HepG2 (cell line): ENCODE results near the gene TIMM13. TPM values are rescaled to one million over a fixed set of nuclear protein-coding genes. Genes with fewer than 3 reads are reported as not detected.

ENCODE experiments used
- ATAC-seq: fragments of 200-7000 bp; cut with Tn5 transposase; 3 replicates; pipeline ENCODE4 v1.9.1; 2020; ENCODE audit warnings: mild to moderate bottlenecking, moderate library complexity
- BruUV-seq: library from RNA; stranded (reverse); fragments of 400-500 nt; replicated peaks from 2 replicates; lab custom pipeline; 2021; lab: Mats Ljungman, UMichigan
- CTCF ChIA-PET: fragments of 300-600 bp; formaldehyde crosslinking; extraction: SDS; loops from one replicate; lab custom pipeline; 2021; ENCODE audit warnings: low total read pairs, inconsistent platforms, low intra/inter-chr PET ratio; lab: Yijun Ruan, JAX
- POLR2A ChIA-PET: fragments of 350-600 bp; sonication (Branson Sonifier 250); formaldehyde crosslinking; loops from one replicate; lab custom pipeline; 2020; ENCODE audit warnings: antibody characterized with exemption, inconsistent platforms; lab: Yijun Ruan, JAX
- DNase-seq: peaks from one replicate; pipeline ENCODE4 v3.0.0-alpha.2; 2015; ENCODE audit warnings: low spot score
- FAIRE-seq: peaks from 3 replicates; lab custom pipeline; 2011; peaks lifted over from hg19 to GRCh38; lab: Jason Lieb, UNC
- H2AFZ ChIP-seq: one replicate; pipeline ENCODE4 v1.6.1; 2011; ENCODE audit warnings: low read length, inconsistent platforms
- H3K27ac ChIP-seq: fragments of 300-600 bp; 3 replicates; pipeline ENCODE4 v1.8.0; 2011; ENCODE audit warnings: mixed run types, mild to moderate bottlenecking, mixed read lengths, low read length, inconsistent platforms; ENCODE audit not compliant: insufficient read depth; ENCODE audit errors: extremely low read length
- H3K27me3 ChIP-seq, 2 experiments: fragments of 200-600 bp in 1 of 2; 2 replicates in 1 of 2; 3 replicates in 1 of 2; pipeline versions ENCODE4 v1.6.0 to v1.8.0; 2011; ENCODE audit warnings: low read length in 2 of 2, mild to moderate bottlenecking in 2 of 2, moderate library complexity in 2 of 2, inconsistent platforms in 1 of 2; ENCODE audit not compliant: insufficient read depth in 2 of 2, control insufficient read depth in 1 of 2
- H3K36me3 ChIP-seq, 2 experiments: fragments of 200-600 bp in 1 of 2; replicated peaks in 1 of 2; 2 replicates in 1 of 2; 3 replicates in 1 of 2; pipeline versions ENCODE4 v1.5.1 to v1.8.0; 2011; ENCODE audit warnings: low read length in 2 of 2, inconsistent platforms in 1 of 2; ENCODE audit not compliant: insufficient read depth in 2 of 2, control insufficient read depth in 1 of 2
- H3K4me1 ChIP-seq: 2 replicates; pipeline ENCODE4 v1.5.1; 2012; ENCODE audit warnings: low read length, inconsistent platforms; ENCODE audit not compliant: insufficient read depth
- H3K4me2 ChIP-seq: 2 replicates; pipeline ENCODE4 v1.6.0; 2011; ENCODE audit warnings: low read depth, low read length, inconsistent platforms
- H3K4me3 ChIP-seq, 3 experiments: fragments of 200-600 bp in 1 of 3; sonication (generic), shearing (Covaris generic) in 1 of 3; replicated peaks in 1 of 3; 2 replicates each; pipeline ENCODE4 v1.5.1; 2011 to 2016; ENCODE audit warnings: low read length in 3 of 3, inconsistent platforms in 2 of 3, low read depth in 2 of 3, mild to moderate bottlenecking in 2 of 3, control low read depth in 1 of 3, mixed read lengths in 1 of 3; ENCODE audit not compliant: insufficient read depth in 1 of 3
- H3K79me2 ChIP-seq: one replicate; pipeline ENCODE4 v1.6.1; 2011; ENCODE audit warnings: low read length, inconsistent platforms; ENCODE audit not compliant: insufficient read depth
- H3K9ac ChIP-seq: 2 replicates; pipeline ENCODE4 v1.6.0; 2011; ENCODE audit warnings: mild to moderate bottlenecking, low read depth, low read length, inconsistent platforms; ENCODE audit not compliant: insufficient read depth
- H3K9me3 ChIP-seq: 2 replicates; pipeline ENCODE4 v1.5.1; 2012; ENCODE audit warnings: mild to moderate bottlenecking, low read length
- H4K20me1 ChIP-seq: 2 replicates; pipeline ENCODE4 v1.6.0; 2011; ENCODE audit warnings: inconsistent platforms, mild to moderate bottlenecking, low read length, moderate library complexity; ENCODE audit not compliant: insufficient read depth
- GLI4 ChIP-seq: sonication (generic); formaldehyde crosslinking; IDR thresholded peaks from 2 replicates; pipeline ENCODE4 v1.5.1; 2020; ENCODE audit warnings: missing genetic modification reagents, mild to moderate bottlenecking, moderate library complexity, borderline replicate concordance
- GPN1 ChIP-seq: sonication (generic); formaldehyde crosslinking; IDR thresholded peaks from 2 replicates; pipeline ENCODE4 v1.5.1; 2020; ENCODE audit warnings: missing genetic modification reagents, borderline replicate concordance
- HNRNPK ChIP-seq: fragments of 200-400 bp; formaldehyde crosslinking; IDR thresholded peaks from 2 replicates; pipeline ENCODE4 v1.6.1; 2018; ENCODE audit warnings: low read length, low read depth, moderate library complexity, mild to moderate bottlenecking; ENCODE audit not compliant: poor library complexity, severe bottlenecking
- NBN ChIP-seq: fragments of 450-650 bp; conservative IDR thresholded peaks from 2 replicates; pipeline ENCODE4 v1.6.1; 2017
- PAWR ChIP-seq: sonication (generic); formaldehyde crosslinking; IDR thresholded peaks from 2 replicates; pipeline ENCODE4 v1.4.0; 2020; ENCODE audit warnings: missing genetic modification reagents, mild to moderate bottlenecking, borderline replicate concordance
- SATB2 ChIP-seq: sonication (generic); formaldehyde crosslinking; IDR thresholded peaks from 2 replicates; pipeline ENCODE4 v1.5.0; 2020; ENCODE audit warnings: missing genetic modification reagents
- SRY ChIP-seq: sonication (generic); formaldehyde crosslinking; IDR thresholded peaks from 2 replicates; pipeline ENCODE4 v1.8.0; 2022; ENCODE audit warnings: mild to moderate bottlenecking, missing genetic modification reagents
- ZBTB40 ChIP-seq, 2 experiments: fragments of 450-650 bp in 1 of 2; sonication (generic) in 1 of 2; formaldehyde crosslinking in 1 of 2; IDR thresholded peaks; 2 replicates each; pipeline versions ENCODE4 v1.6.1 to v1.8.0; 2016 to 2022; ENCODE audit warnings: antibody characterized with exemption in 1 of 2, mild to moderate bottlenecking in 1 of 2, missing genetic modification reagents in 1 of 2
- ZBTB43 ChIP-seq: sonication (generic); formaldehyde crosslinking; conservative IDR thresholded peaks from 2 replicates; pipeline ENCODE4 v1.4.0; 2020; ENCODE audit warnings: missing genetic modification reagents
- ZGPAT ChIP-seq: IDR thresholded peaks from 2 replicates; pipeline ENCODE4 v1.6.1; 2016; ENCODE audit warnings: mild to moderate bottlenecking
- ZNF3 ChIP-seq: IDR thresholded peaks from 2 replicates; pipeline ENCODE4 v1.7.0; 2017; ENCODE audit warnings: inconsistent platforms
- WGBS: methylation state at CpG from one replicate; pipeline ENCODE4 v1.1.6; 2017; ENCODE audit warnings: low lambda C conversion rate; 5-methylcytosine and 5-hydroxymethylcytosine counted together
- in situ Hi-C: cut with HindIII; loops from 2 replicates; pipeline ENCODE4 v1.10.0; 2017; ENCODE audit warnings: low pct_unique_long_range_greater_than_20kb; ENCODE audit not compliant: extremely low pct_ligation_motif_present
- intact Hi-C: fragments of 100-400 bp; cut with micrococcal nuclease; formaldehyde crosslinking; loops from one replicate; pipeline ENCODE4 v1.10.0; 2022; ENCODE audit not compliant: unreplicated experiment
- polyA plus RNA-seq, 8 experiments: library from polyadenylated mRNA; depleted of rRNA in 3 of 8; stranded (reverse) in 7 of 8; unstranded in 1 of 8; fragments of >200 nt; fragmentation: Illumina TruSeq in 4 of 8; extraction: Trizol in 4 of 8; gene quantifications; 2 replicates each; pipeline versions ENCODE4 v1.2.1 to v1.2.3, GENCODE V29; 2011 to 2016; ENCODE audit warnings: low read depth in 4 of 8, missing spikeins in 1 of 8, mixed read lengths in 1 of 8; ENCODE audit not compliant: insufficient read depth in 1 of 8
- total RNA-seq, 5 experiments: library from RNA; depleted of rRNA; stranded (reverse); fragments of >200 nt; fragmentation: Illumina TruSeq; extraction: Trizol; gene quantifications; 2 replicates each; pipeline ENCODE4 v1.2.3, GENCODE V29; 2016; ENCODE audit warnings: low read depth in 1 of 5

Gene TIMM13
- total and polyA plus RNA-seq, 2 of the 13 experiments (the other 11 are each of a cell fraction or from before 2014, with no cell fraction given), result 48.4 to 108 TPM

- TF ChIP-seq ZBTB43 (CRISPR knock-in tag) (no peak), GLI4 (no peak), GPN1 (CRISPR knock-in tag) (no peak), ZNF3 (CRISPR knock-in tag) (no peak), PAWR (CRISPR knock-in tag) (no peak), SATB2 (CRISPR knock-in tag) (no peak)
Observed at GRCh38 chr19:2451741-2452140, 24.4 kb upstream of the TIMM13 start (continued).

- DNase-seq, result no peak
- 96% methylated on average over 6 of the region's 7 CpGs for WGBS
- H3K4me2 ChIP-seq, result no peak overlapping the region
- ATAC-seq, result no peak
- no peak for FAIRE-seq
- no TSS peak for BruUV-seq
- H3K9ac ChIP-seq, result no peak overlapping the region
- no peak overlapping the region for H3K27ac ChIP-seq
- H3K36me3 ChIP-seq, result peaks cover 6 to 25% of the 10 kb centered on the region in 2 experiments; a peak in 1 of 5 replicates
- CTCF ChIA-PET, result no interaction called here
- H3K4me1 ChIP-seq, result peaks cover 16% of the 10 kb centered on the region
- peaks cover 76% of the 10 kb centered on the region for H3K79me2 ChIP-seq
- no peak overlapping the region for H3K4me3 ChIP-seq
- no peak overlapping the region for H2AFZ ChIP-seq
- no peaks in the 10 kb centered on the region for H3K27me3 ChIP-seq
- H3K9me3 ChIP-seq, result no peaks in the 10 kb centered on the region
- H4K20me1 ChIP-seq, result 0 out of 2 replicates have a peak, but pooled peaks cover 11% of the 10 kb centered on the region
- POLR2A ChIA-PET, result no interaction called here
- intact Hi-C loops (no loop called here), in situ Hi-C loops (no loop called here)
- TF ChIP-seq HNRNPK, result no peak
- TF ChIP-seq ZGPAT (CRISPR knock-in tag), result no peak
- no peak for TF ChIP-seq NBN
- TF ChIP-seq SRY, result no peak
- TF ChIP-seq ZBTB40 (IDR thresholded peaks at IDR 0.05), result peak; percentile 74
- peak; percentile 98 for TF ChIP-seq ZBTB40 (CRISPR knock-in tag; IDR thresholded peaks at IDR 0.05)
Observed at GRCh38 chr19:2451138-2451537, 23.8 kb upstream of the TIMM13 start.
